ENCODE measurements around the gene ORC1.
"Not testable (repeated sequence)": the region's sequence is repeated elsewhere in the genome, so short reads cannot be mapped to it uniquely, and the experiment has no call there.

The ORC1 gene

GRCh38 chr1:52385376-52385775 lies 18.8 kb downstream of the ORC1 start:
- DNase-seq = no peak

- DNase-seq = not testable (repeated sequence)
Measured at GRCh38 chr1:52369851-52370250, 34.4 kb downstream of the ORC1 start.

GRCh38 chr1:52368383-52369172 lies 35.6 kb downstream of the ORC1 start:
- DNase-seq = peak; percentile 6

- no peak for DNase-seq
Measured at GRCh38 chr1:52367272-52367671, 37.0 kb downstream of the ORC1 start.

- DNase-seq = no peak
Measured at GRCh38 chr1:52366517-52366827, 37.8 kb downstream of the ORC1 start.

- DNase-seq = peak; percentile 99
Measured at GRCh38 chr1:52365746-52366516, 38.3 kb downstream of the ORC1 start, which contains the start of gene CC2D1B. Gene CC2D1B (minus strand): TSS chr1:52366205. CDS start chr1:52364620, 1,585 bp downstream.

- peak; percentile 53 for DNase-seq
Measured at GRCh38 chr1:52365071-52365745, 39.0 kb downstream of the ORC1 start.

GRCh38 chr1:52364235-52364839 lies 39.9 kb downstream of the ORC1 start:
- no peak for DNase-seq

- DNase-seq = no peak
Measured at GRCh38 chr1:52360595-52360968, 43.6 kb downstream of the ORC1 start.

GRCh38 chr1:52359676-52360594 lies 44.3 kb downstream of the ORC1 start:
- DNase-seq = no peak

- DNase-seq = no peak
Measured at GRCh38 chr1:52358851-52359497, 45.2 kb downstream of the ORC1 start.

GRCh38 chr1:52357397-52357796 lies 46.8 kb downstream of the ORC1 start:
- DNase-seq = no peak

GRCh38 chr1:52356818-52357355 lies 47.3 kb downstream of the ORC1 start:
- DNase-seq = no peak

GRCh38 chr1:52355847-52356505 lies 48.2 kb downstream of the ORC1 start:
- no peak for DNase-seq

GRCh38 chr1:52355436-52355835 lies 48.8 kb downstream of the ORC1 start:
- DNase-seq = no peak

GRCh38 chr1:52352690-52353089 lies 51.5 kb downstream of the ORC1 start:
- no peak for DNase-seq

- DNase-seq = no peak
Measured at GRCh38 chr1:52348704-52349300, 55.4 kb downstream of the ORC1 start.

- DNase-seq = no peak
Measured at GRCh38 chr1:52346653-52347052, 57.6 kb downstream of the ORC1 start.

GRCh38 chr1:52345252-52345651 lies 59.0 kb downstream of the ORC1 start:
- no peak for DNase-seq

- no peak for DNase-seq
Measured at GRCh38 chr1:52343979-52344378, 60.2 kb downstream of the ORC1 start.
